ENCODE data around the gene NRG2.

The NRG2 gene

GRCh38 chr5:139854953-139855352 lies 188.1 kb downstream of the NRG2 start:
- no peak overlapping the region for H3K27ac ChIP-seq
- DNase-seq: no peak
- no peaks in the 10 kb centered on the region; the same call in 1 of the 2 replicates for H3K36me3 ChIP-seq
- no peaks in the 10 kb centered on the region for H3K27me3 ChIP-seq (ENCODE audit: insufficient read depth, low read depth, severe bottlenecking)
- TF ChIP-seq CTCF (IDR thresholded peaks at IDR 0.05; ENCODE audit: low read depth, low read length): no peak
- no peaks in the 10 kb centered on the region for H3K9me3 ChIP-seq (ENCODE audit: severe bottlenecking)
- H3K4me3 ChIP-seq (ENCODE audit: low read depth, low read length): no peak overlapping the region

- Histone ChIP-seq H3K27ac (no peak overlapping the region), H3K27me3 (ENCODE audit: insufficient read depth, low read depth, severe bottlenecking) (no peaks in the 10 kb centered on the region), H3K9me3 (ENCODE audit: severe bottlenecking) (no peaks in the 10 kb centered on the region), H3K36me3 (no peaks in the 10 kb centered on the region; the same call in 1 of the 2 replicates), H3K4me3 (ENCODE audit: low read depth, low read length) (no peak overlapping the region)
- DNase-seq: no peak
- no peak for TF ChIP-seq CTCF (IDR thresholded peaks at IDR 0.05; ENCODE audit: low read depth, low read length)
Measured at GRCh38 chr5:139854029-139854605, 189.0 kb downstream of the NRG2 start.

- H3K36me3 ChIP-seq: no peaks in the 10 kb centered on the region
- no peak for TF ChIP-seq CTCF (IDR thresholded peaks at IDR 0.05; ENCODE audit: low read depth, low read length)
- no peak overlapping the region for H3K27ac ChIP-seq
- no peak overlapping the region for H3K4me3 ChIP-seq (ENCODE audit: low read depth, low read length)
- DNase-seq: no peak
- no peaks in the 10 kb centered on the region for H3K9me3 ChIP-seq (ENCODE audit: severe bottlenecking)
- H3K27me3 ChIP-seq (ENCODE audit: insufficient read depth, low read depth, severe bottlenecking): no peaks in the 10 kb centered on the region
Measured at GRCh38 chr5:139852696-139853095, 190.4 kb downstream of the NRG2 start.

- no peak for TF ChIP-seq CTCF (IDR thresholded peaks at IDR 0.05; ENCODE audit: low read depth, low read length)
- Histone ChIP-seq H3K9me3 (ENCODE audit: severe bottlenecking) (no peaks in the 10 kb centered on the region), H3K27ac (no peak overlapping the region), H3K36me3 (no peaks in the 10 kb centered on the region), H3K4me3 (ENCODE audit: low read depth, low read length) (no peak overlapping the region), H3K27me3 (ENCODE audit: insufficient read depth, low read depth, severe bottlenecking) (no peaks in the 10 kb centered on the region)
- DNase-seq: no peak
Measured at GRCh38 chr5:139851558-139851957, 191.5 kb downstream of the NRG2 start.

GRCh38 chr5:139850423-139851016 lies 192.6 kb downstream of the NRG2 start:
- Histone ChIP-seq H3K27me3 (ENCODE audit: insufficient read depth, low read depth, severe bottlenecking) (no peaks in the 10 kb centered on the region), H3K9me3 (ENCODE audit: severe bottlenecking) (no peaks in the 10 kb centered on the region), H3K36me3 (no peaks in the 10 kb centered on the region), H3K27ac (no peak overlapping the region), H3K4me3 (ENCODE audit: low read depth, low read length) (no peak overlapping the region)
- no peak for TF ChIP-seq CTCF (IDR thresholded peaks at IDR 0.05; ENCODE audit: low read depth, low read length)
- no peak for DNase-seq

GRCh38 chr5:139849942-139850341 lies 193.2 kb downstream of the NRG2 start:
- no peaks in the 10 kb centered on the region for H3K36me3 ChIP-seq
- TF ChIP-seq CTCF (IDR thresholded peaks at IDR 0.05; ENCODE audit: low read depth, low read length): no peak
- no peaks in the 10 kb centered on the region for H3K9me3 ChIP-seq (ENCODE audit: severe bottlenecking)
- no peak overlapping the region for H3K4me3 ChIP-seq (ENCODE audit: low read depth, low read length)
- DNase-seq: no peak
- no peaks in the 10 kb centered on the region for H3K27me3 ChIP-seq (ENCODE audit: insufficient read depth, low read depth, severe bottlenecking)
- no peak overlapping the region for H3K27ac ChIP-seq

Data from WERI-Rb-1 (cell line).